Measurements from ENCODE around the gene LHFPL6.

Gene LHFPL6

DNA sequence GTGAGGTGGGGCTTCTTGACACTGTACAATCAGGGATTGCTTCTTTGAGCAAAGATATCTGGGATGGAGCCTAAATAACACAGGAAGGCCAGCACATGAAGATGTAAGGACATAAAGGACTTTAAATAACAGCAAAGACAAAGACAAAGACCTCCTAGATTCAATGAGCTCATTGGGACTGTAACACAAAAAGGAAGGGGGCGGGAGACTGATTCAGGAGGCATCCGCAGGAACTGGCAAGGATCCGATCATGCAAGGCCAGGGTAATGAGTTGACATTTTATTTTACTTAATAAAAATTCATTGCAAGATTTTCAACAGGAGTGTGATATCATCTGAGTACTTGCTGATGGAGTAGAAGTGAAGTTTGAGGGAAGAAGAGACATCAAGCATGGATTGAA, 121.5 kb downstream of the LHFPL6 start:
- Histone ChIP-seq H3K4me3 (ENCODE audit: low read depth in 1 of 2, low read length in 1 of 2) (no peak overlapping the region), H3K36me3 (no peaks in the 10 kb centered on the region), H3K9me3 (no peaks in the 10 kb centered on the region), H3K27me3 (no peaks in the 10 kb centered on the region), H3K27ac (no peak overlapping the region), H3K4me1 (ENCODE audit: control insufficient read depth in 1 of 2, insufficient read depth in 1 of 2, low read depth in 1 of 2, low read length in 1 of 2) (no peaks in the 10 kb centered on the region)
- TF ChIP-seq, protein P1, sequence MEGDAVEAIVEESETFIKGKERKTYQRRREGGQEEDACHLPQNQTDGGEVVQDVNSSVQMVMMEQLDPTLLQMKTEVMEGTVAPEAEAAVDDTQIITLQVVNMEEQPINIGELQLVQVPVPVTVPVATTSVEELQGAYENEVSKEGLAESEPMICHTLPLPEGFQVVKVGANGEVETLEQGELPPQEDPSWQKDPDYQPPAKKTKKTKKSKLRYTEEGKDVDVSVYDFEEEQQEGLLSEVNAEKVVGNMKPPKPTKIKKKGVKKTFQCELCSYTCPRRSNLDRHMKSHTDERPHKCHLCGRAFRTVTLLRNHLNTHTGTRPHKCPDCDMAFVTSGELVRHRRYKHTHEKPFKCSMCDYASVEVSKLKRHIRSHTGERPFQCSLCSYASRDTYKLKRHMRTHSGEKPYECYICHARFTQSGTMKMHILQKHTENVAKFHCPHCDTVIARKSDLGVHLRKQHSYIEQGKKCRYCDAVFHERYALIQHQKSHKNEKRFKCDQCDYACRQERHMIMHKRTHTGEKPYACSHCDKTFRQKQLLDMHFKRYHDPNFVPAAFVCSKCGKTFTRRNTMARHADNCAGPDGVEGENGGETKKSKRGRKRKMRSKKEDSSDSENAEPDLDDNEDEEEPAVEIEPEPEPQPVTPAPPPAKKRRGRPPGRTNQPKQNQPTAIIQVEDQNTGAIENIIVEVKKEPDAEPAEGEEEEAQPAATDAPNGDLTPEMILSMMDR (IDR thresholded peaks at IDR 0.05) = no peak

DNA sequence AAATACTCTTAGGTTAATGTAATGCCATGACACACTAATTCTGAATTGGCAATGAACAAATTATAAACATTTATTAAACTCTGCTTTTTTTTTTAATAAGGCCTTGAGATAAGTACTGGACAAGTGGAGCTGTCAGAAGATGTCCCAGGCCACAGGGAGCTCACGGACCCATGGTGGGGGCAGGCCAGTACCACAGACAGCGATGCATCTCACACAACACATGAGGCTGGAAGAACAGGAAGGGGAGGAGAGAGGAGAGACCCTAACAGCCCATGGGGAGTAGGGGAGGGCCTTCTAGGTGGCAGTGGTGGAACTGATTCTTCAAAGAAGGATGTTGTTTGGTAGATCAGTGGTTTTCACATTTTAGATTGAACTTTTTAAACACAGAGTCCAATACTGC, 128.4 kb downstream of the LHFPL6 start:
- Histone ChIP-seq H3K4me1 (ENCODE audit: control insufficient read depth in 1 of 2, insufficient read depth in 1 of 2, low read depth in 1 of 2, low read length in 1 of 2) (no peaks in the 10 kb centered on the region), H3K9me3 (no peaks in the 10 kb centered on the region), H3K36me3 (no peaks in the 10 kb centered on the region), H3K27ac (no peak overlapping the region), H3K4me3 (ENCODE audit: low read depth in 1 of 2, low read length in 1 of 2) (no peak overlapping the region), H3K27me3 (no peaks in the 10 kb centered on the region)
- TF ChIP-seq, protein P1 (IDR thresholded peaks at IDR 0.05) = no peak

DNA sequence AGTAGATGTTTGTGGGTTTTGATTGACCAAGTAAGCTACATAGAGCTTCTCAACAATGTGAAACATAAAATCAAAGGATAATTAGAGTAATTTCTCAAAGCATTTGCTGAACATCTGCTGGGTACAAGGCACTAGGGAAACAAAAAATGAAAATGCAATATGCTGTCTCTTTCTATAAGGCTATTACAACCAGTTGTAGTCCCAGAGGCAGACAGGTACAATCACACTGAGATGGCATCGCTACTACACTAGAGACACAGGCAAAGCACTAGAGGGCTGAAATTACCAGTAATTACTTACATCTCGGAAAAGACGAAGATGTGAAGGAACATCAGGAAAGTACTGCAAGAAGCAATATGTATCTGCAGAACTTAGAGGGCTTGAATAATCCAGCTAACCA, 133.3 kb downstream of the LHFPL6 start:
- Histone ChIP-seq H3K27me3 (no peaks in the 10 kb centered on the region), H3K36me3 (no peaks in the 10 kb centered on the region), H3K4me3 (ENCODE audit: low read depth in 1 of 2, low read length in 1 of 2) (no peak overlapping the region), H3K27ac (no peak overlapping the region), H3K4me1 (ENCODE audit: control insufficient read depth in 1 of 2, insufficient read depth in 1 of 2, low read depth in 1 of 2, low read length in 1 of 2) (no peaks in the 10 kb centered on the region), H3K9me3 (no peaks in the 10 kb centered on the region)
- TF ChIP-seq, protein P1 (IDR thresholded peaks at IDR 0.05) = no peak

DNA sequence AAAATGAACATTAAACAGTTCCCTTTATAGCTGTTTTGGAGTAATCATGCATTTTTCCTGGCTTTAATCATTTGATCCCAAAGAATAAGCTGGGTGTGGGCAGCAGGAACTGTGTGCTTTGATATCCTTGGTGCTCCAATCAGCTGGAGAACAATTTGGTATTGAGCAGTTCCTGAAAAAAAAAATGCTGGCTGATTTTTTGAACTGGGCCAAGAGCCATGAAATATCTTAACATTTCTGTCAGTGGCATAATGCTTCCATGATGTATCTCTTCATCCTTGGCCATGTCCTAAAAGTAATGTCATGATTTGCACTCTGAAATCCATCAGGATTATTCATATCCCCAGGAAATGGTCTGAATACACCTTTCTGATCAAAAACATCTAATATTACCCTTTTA, 134.7 kb downstream of the LHFPL6 start:
- no peak overlapping the region for H3K27ac ChIP-seq
- H3K4me3 ChIP-seq (ENCODE audit: low read depth in 1 of 2, low read length in 1 of 2) = no peak overlapping the region
- TF ChIP-seq, protein P1 (IDR thresholded peaks at IDR 0.05) = no peak
- H3K27me3 ChIP-seq = no peaks in the 10 kb centered on the region
- no peaks in the 10 kb centered on the region for H3K36me3 ChIP-seq
- H3K9me3 ChIP-seq = no peaks in the 10 kb centered on the region
- no peaks in the 10 kb centered on the region for H3K4me1 ChIP-seq (ENCODE audit: control insufficient read depth in 1 of 2, insufficient read depth in 1 of 2, low read depth in 1 of 2, low read length in 1 of 2)

DNA sequence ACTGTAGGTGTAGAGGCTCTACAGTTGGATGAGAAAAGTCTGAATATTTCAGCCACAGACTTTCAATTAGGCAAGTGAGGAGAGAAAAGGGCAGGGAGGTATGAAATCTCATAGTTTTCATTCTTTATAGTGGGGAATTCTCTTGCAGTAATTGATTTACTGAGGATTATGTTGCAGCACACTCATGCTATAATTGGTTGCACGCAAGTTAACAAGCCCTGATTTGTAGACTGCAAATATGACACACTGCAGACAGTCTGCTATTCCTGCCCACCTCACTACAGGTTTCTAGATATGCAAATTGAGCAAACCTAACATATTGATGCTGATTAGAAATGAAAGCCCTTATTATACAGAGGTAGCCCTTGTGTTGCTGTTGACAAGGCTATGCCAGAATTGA, 139.4 kb downstream of the LHFPL6 start:
- TF ChIP-seq, protein P1 (IDR thresholded peaks at IDR 0.05) = no peak
- no peaks in the 10 kb centered on the region for H3K36me3 ChIP-seq
- no peak overlapping the region for H3K27ac ChIP-seq
- H3K4me1 ChIP-seq (ENCODE audit: control insufficient read depth in 1 of 2, insufficient read depth in 1 of 2, low read depth in 1 of 2, low read length in 1 of 2) = no peaks in the 10 kb centered on the region
- no peaks in the 10 kb centered on the region for H3K9me3 ChIP-seq
- no peak overlapping the region for H3K4me3 ChIP-seq (ENCODE audit: low read depth in 1 of 2, low read length in 1 of 2)
- no peaks in the 10 kb centered on the region for H3K27me3 ChIP-seq

DNA sequence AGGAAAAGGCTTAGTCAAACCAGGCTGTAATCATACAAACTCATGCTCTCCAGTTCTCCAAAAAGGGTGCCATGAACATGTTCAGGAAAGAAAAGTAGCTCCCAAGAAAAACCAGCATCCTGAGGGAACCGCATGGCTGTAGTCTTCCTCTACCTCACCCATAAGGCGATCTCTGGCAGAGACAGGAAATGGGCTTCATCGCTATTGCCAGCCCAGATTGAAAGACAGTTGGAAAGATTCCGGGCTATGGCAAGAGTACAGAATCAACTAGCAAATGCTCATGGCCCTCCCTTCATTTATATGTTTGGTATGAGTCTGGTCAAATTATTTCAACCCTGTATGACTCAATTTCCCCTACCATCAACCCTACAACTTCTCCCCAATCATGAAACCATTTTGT, 140.1 kb downstream of the LHFPL6 start:
- H3K4me1 ChIP-seq (ENCODE audit: control insufficient read depth in 1 of 2, insufficient read depth in 1 of 2, low read depth in 1 of 2, low read length in 1 of 2) = no peaks in the 10 kb centered on the region
- no peaks in the 10 kb centered on the region for H3K36me3 ChIP-seq
- H3K9me3 ChIP-seq = no peaks in the 10 kb centered on the region
- no peak overlapping the region for H3K27ac ChIP-seq
- TF ChIP-seq, protein P1 (IDR thresholded peaks at IDR 0.05) = no peak
- H3K4me3 ChIP-seq (ENCODE audit: low read depth in 1 of 2, low read length in 1 of 2) = no peak overlapping the region
- H3K27me3 ChIP-seq = no peaks in the 10 kb centered on the region
